Peyer's patch (tissue), 4 donors: ENCODE results near the gene HYDIN.
"Not testable (repeated sequence)": the region's sequence is repeated elsewhere in the genome, so short reads cannot be mapped to it uniquely, and the experiment has no call there.

Experiments
- POLR2A ChIP-seq, 2 donors: fragments of 450-650 bp; IDR thresholded peaks; one replicate each; pipeline ENCODE4 v1.5.1; 2017; ENCODE audit warnings: antibody characterized with exemption in 2 of 2, mild to moderate bottlenecking in 2 of 2, moderate library complexity in 2 of 2
- TF ChIP-seq, protein P1 (sequence below), 6 experiments: fragments of 450-650 bp in 4 of 6; fragments of 200-600 bp in 2 of 6; sonication (generic) in 1 of 6; IDR thresholded peaks; one replicate each; pipeline ENCODE4 v1.5.1; 2017 to 2019; ENCODE audit warnings: antibody characterized with exemption in 6 of 6, mild to moderate bottlenecking in 3 of 6, moderate library complexity in 1 of 6

DNA sequence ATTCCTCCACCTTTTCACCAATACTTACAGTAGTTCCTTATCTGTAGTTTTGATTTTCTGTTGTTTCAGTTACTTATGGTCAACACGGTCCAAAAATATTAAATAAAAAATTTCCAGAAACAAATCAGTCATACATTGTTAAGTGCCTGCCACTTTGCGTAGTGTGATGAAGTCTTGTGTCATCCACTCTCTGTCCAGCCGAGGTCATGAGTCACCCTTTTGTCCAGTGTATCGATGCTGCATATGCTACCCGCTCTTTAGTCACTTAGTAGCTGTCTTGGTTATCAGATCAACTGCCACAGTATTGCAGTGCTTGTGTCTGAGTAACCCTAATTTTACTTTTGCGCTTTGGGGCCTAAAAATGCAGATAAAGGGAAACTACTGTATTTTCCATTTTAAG is 146.9 kb downstream of the HYDIN start:
- TF ChIP-seq, protein P1, sequence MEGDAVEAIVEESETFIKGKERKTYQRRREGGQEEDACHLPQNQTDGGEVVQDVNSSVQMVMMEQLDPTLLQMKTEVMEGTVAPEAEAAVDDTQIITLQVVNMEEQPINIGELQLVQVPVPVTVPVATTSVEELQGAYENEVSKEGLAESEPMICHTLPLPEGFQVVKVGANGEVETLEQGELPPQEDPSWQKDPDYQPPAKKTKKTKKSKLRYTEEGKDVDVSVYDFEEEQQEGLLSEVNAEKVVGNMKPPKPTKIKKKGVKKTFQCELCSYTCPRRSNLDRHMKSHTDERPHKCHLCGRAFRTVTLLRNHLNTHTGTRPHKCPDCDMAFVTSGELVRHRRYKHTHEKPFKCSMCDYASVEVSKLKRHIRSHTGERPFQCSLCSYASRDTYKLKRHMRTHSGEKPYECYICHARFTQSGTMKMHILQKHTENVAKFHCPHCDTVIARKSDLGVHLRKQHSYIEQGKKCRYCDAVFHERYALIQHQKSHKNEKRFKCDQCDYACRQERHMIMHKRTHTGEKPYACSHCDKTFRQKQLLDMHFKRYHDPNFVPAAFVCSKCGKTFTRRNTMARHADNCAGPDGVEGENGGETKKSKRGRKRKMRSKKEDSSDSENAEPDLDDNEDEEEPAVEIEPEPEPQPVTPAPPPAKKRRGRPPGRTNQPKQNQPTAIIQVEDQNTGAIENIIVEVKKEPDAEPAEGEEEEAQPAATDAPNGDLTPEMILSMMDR (IDR thresholded peaks at IDR 0.05): not testable (repeated sequence)
- TF ChIP-seq POLR2A (IDR thresholded peaks at IDR 0.05): not testable (repeated sequence)
